Left hindlimb (tissue), 1 donor: ENCODE measurements around the gene GLI3.
"Not testable (repeated sequence)": the region's sequence is repeated elsewhere in the genome, so short reads cannot be mapped to it uniquely, and the experiment has no call there.

ENCODE experiments used
- DNase-seq: peaks from one replicate; pipeline ENCODE4 v3.0.0-alpha.2; 2018

GLI3 gene

GRCh38 chr7:42210333-42210732 lies 26.7 kb downstream of the GLI3 start:
- no peak for DNase-seq

DNA sequence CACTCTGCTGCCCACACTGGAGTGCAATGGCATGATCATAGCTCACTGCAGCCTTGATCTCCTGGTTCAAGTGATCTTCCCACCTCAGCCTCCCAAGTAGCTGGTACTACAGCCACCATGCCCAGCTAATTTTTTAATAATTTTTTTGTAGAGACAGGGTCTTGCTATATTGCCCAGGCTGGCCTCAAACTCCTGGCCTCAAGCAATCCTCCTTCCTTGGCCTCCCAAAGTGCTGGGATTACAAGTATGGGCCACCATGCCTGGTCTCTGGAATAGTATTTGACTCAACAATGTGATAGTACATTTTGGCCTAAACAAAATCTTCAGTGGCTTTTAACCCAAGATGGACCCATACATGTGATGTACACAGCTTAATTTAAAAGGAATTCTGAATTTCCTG lies 27.9 kb downstream of the GLI3 start:
- DNase-seq = not testable (repeated sequence)

- DNase-seq = no peak
These were observed 28.4 kb downstream of the GLI3 start for GRCh38 chr7:42208572-42208971.

GRCh38 chr7:42207420-42207819 lies 29.6 kb downstream of the GLI3 start:
- no peak for DNase-seq

DNA sequence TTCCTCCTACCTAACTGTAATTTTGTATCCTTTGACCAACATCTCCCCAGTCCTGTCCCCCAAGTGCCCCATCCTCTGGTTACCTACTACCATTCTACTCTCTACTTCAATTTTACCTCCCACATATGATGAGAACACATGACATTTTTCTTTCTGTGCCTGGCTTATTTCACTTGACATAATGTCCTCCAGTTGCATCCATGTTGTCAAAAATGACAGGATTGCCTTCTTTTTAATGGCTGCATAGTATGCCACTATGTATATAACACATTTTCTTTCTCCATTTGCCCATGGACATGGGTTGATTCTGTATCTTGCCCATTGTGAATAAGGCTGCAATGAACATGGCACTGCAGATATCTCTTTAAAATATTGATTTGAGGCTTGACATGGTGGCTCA lies 33.7 kb downstream of the GLI3 start:
- DNase-seq = no peak

- DNase-seq = no peak
These were observed 34.4 kb downstream of the GLI3 start for GRCh38 chr7:42202601-42203000.

DNA sequence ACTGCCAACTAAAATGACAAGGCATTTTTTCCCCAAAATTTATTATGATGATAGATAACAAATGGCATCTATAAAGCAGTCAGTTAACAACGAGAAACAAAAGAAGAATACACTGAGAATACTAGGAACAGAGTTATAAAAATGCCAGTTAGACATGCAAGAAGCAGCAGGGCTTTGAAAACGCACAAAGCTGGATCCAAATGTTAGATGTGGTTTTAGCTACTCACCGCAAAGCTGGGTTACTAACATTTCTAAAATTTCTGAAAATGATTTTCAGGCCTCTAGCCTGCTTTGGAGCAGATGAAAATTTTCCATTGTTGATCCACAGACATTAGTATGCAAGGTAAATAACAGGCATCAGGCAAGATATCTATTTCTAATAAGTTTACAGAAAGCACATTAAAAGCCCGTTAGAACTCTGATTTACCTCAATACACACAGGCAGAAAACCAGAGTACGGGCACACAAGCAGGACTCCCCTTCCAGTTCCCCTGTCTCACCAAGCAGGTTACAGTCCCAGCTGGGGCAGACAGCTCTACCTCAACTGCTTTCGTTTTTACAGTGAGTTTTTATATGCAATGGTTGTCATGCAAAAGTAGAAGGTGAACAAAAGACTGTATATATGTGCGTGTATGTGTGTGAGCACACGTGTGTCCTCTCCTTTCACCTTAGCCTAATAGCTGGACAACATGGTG lies 37.9 kb downstream of the GLI3 start:
- no peak for DNase-seq

GRCh38 chr7:42198296-42198695 lies 38.7 kb downstream of the GLI3 start:
- DNase-seq = no peak

GRCh38 chr7:42197451-42197850 lies 39.6 kb downstream of the GLI3 start:
- no peak for DNase-seq

DNA sequence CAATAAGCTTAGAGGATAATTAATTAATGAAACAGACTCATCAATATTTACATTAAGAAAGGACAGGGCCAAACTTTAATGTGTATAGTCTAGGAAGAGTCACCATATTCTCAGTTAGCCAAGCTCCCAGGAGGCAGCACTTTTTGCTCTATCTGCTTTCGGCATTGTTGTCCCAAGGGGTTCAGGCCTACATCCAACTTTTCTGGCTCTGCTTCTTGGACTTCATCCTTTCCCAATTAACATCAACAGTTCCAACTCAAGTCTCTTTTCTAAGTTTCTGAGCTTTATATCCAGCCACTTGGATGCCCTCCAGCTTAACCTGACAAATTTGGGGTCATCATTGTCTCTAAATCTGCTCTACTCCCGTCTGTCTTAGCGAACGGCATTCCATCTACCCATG lies 42.8 kb downstream of the GLI3 start:
- DNase-seq = no peak

DNA sequence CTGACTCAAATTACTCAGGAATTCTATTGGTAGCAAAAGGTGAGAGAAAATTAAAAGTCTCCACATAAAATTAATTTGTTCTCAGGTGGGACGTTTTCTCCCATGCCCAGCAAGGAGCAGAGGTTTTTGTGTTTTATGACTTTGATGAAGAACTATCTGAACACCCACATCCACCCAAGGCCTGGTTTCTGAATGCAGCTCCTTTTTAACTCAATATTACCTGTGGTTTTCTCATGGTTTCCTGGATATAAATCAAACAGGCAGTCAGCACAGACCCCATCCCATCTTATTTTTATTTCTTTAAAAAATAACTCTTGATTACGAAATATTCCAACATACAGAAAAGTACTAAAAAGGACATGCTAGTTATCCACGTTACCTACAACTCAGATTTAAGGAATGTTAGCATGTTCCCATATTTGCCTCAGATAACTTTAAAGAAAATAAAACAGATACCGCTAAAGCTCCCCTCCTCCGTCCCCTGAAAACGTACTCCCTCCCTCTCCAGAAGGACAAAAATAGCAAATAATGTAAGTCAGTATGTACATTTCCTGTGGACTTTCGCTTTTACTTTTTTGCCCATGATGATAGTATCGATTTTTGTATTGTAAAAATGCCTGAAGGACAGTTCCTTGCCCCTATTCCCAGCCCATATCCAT lies 43.4 kb downstream of the GLI3 start:
- DNase-seq = no peak

GRCh38 chr7:42192851-42193461 lies 44.1 kb downstream of the GLI3 start:
- DNase-seq = no peak

DNA sequence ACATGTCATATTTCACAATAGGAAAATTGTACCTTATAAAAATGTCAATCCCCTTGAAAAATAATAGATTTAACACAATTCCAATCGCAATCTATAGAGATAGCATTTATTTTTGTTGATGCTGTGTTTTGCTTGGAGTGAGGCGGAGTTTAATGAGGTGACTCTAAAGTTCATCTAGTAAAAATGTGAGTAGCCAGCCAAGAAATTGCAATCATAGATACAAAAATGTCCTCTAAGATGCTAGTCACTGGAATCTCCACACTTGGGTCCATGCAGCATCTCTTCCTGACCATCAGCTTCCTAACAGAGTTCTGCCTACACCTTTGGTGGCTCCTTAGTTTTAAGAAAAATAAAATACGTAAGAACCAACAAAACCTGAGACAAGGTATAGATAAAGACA lies 44.9 kb downstream of the GLI3 start:
- DNase-seq = no peak

DNA sequence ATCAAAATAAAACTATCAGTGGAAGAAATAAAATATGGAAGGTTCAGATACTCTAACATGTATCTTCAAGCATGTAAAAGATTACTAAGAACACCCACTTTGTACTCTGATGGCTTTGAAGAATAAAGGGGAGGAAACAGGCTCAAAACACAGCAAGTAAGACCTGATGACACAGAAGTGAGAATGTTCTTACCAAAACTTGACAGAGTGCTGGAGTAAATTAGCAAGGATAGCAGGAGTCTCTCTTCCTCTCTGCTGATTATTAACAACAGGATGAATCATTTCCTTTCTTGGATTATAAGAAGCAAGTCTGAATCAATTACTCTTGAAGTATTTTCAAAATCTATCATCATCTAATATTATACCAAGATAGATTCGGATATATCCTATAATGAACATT lies 47.5 kb downstream of the GLI3 start:
- DNase-seq = no peak

DNA sequence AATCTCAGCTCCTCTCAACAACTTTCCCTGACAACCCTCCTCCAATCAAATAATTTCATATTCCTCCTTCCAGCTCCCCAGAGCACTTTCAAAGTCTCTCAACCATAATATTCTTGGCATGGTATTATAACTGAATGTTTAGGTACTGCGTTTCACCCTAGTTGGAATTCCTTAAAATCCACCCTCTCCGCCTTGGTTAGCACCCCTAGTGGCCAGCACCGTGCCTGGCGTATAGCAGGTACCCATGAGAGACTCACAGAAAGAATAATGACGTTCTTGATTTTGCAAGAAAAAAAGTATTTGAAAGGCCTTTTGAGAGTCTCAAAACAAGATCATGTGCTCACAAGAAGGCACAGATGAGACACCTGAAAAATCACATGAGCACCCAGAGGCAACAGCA lies 50.9 kb downstream of the GLI3 start:
- no peak for DNase-seq

DNA sequence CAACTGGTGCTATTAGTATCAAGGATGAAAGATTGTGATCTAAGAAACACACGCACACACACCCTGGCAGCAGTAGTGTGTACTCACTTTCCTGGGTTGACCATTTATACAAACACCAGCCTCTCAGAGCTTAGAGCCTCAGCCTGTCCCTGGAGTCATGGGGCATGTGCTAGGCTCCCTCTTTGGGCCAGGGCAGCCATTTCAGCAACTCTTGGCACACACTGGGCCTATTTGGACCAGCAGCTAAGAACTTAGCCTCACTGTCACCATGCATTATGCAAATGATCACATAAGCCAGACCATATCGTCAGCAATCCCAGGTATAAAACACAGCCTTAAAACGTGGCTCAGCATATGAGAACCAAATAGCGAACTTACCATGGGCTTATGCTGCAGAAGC lies 51.3 kb downstream of the GLI3 start:
- DNase-seq = no peak

DNA sequence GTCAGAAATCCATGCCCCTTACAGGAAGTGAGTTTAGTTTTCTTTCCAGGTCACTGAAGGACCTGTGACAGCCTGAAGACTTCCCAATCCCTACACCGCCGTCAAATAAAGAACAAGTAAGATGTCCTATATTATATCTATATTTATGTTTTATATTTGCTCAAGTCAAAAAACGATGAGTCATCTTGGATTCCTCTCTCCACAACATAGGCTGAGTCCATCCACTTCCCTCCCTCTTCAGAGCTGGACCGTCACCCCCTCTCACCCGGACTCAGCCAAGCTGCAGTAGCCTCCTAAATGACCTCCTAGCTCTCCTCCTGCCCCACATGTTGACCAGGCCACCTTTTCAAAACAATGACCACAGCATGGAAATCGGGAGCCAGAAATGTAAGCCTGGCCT lies 53.5 kb downstream of the GLI3 start:
- DNase-seq = no peak

DNA sequence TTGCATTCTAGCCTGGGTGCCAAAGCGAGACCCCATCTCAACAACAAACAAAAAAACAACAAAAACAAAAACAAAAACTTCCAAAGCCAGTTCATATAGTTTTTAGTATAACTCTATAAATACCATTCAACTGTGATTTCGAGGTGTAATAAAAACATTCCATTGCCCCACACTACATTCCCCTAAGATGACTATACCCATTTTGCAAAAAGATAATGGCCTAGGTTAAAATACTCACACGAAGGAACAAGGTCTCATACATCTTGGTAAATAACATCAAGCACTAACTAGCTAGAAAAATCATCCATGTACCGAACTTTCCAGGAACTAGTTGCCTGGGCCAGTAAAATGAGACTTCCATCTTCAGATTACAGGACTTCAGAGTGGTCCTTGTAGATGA lies 55.4 kb downstream of the GLI3 start:
- DNase-seq = no peak

GRCh38 chr7:42180806-42181205 lies 56.2 kb downstream of the GLI3 start:
- DNase-seq = no peak

GRCh38 chr7:42176724-42177101 lies 60.3 kb downstream of the GLI3 start:
- DNase-seq = no peak

DNA sequence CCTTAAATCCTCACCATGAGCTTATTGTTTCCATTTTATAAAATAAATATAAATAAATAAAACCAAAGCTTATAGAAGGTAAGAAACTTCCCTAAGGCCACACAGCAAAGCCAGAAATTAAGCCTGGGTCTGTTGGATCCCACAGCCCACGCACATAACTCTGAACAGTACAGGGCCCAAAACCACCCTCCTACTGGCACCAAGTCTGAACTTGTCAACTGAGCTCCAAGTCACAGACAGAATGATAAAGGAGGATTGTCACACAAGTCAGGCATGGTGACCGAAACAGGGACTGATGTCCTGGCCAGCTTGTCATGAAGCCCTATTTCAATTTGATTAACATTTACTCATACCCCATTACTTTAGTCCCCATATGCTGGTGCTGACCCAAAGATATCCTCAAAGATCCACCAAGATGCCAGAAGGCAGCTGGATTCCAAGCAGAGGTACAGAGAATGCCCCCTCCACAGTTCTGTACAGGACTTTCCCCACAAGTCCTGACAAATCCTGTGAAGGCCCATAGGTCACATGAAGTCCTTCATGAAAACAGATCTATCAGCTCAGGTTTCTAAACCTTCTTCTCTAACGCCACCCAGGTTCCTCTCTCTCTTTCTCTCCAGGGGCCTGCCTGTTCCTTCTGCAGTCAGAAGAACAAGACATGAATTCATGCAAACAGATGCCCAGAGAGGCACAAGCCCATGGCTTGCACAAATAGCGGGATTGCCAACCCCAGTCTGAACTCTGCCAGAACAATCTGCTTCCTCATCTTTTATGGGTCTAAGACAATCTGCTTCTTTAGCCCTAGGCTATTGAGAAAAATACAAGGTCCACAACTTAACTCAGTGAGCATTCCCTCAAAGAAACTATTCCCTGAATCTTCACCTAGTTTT lies 60.9 kb downstream of the GLI3 start:
- no peak for DNase-seq

DNA sequence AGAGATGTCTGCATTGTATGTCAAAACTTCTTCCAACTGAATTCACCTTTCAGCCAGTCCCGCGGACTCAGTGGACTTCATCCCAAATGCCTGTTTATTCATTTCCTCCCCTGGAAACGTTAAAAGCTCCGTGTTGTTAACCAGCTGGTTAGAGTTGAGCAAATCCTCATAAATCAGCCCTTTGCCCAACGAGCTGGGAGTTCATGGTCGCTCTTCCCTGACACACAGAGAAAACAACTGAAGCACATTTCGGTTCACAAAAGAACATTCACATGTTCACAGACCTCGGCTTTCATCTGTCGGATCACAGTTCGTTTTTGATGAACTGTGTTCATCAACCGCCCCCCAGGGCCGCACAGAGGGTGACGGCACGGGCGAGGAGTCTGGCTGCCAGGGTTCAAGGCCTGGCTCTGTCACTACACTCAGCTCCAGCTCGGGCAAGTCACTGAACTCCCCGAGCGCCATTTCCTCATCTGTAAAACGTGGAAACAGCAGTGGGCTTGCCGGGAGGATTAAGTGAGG lies 62.6 kb downstream of the GLI3 start:
- no peak for DNase-seq

DNA sequence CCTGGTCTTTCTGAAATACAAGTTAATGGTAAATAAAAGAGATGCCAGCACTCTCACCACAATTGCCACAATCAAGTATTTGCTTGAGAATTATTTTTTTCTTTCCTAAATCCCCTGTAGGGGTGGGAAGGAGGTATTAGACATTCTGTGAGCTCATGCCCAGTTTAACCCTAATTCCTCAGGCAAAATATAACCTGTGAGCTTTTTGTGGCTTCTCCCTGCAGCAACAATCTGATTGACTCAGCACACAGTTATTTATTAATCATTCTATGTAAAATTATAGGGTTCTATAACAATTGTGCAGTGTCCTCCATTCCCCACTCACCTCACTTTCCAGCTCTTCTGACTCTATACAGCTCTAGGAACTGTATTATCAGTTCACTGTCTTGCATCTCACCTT lies 66.3 kb downstream of the GLI3 start:
- DNase-seq = no peak
